GM21528 (cell line): ENCODE measurements around the gene CDH16.

Source experiments
- ATAC-seq: cut with Tn5 transposase; IDR thresholded peaks from one replicate; pipeline ENCODE4 v1.9.1; 2021; ENCODE audit warnings: mild to moderate bottlenecking, moderate library complexity; ENCODE audit not compliant: unreplicated experiment, low FRiP score

Gene CDH16

GRCh38 chr16:66913081-66913480 is 5.6 kb downstream of the CDH16 start:
- ATAC-seq, result no peak

GRCh38 chr16:66911801-66912200 is 6.9 kb downstream of the CDH16 start:
- no peak for ATAC-seq

- no peak for ATAC-seq
Measured at GRCh38 chr16:66911112-66911511, 7.6 kb downstream of the CDH16 start.

- no peak for ATAC-seq
Measured at GRCh38 chr16:66910175-66910940, 8.3 kb downstream of the CDH16 start.

- ATAC-seq, result no peak
Measured at GRCh38 chr16:66908762-66909559, 9.7 kb downstream of the CDH16 start.

- no peak for ATAC-seq
Measured at GRCh38 chr16:66908116-66908515, 10.6 kb downstream of the CDH16 start.

- no peak for ATAC-seq
Measured at GRCh38 chr16:66906916-66907836, 11.5 kb downstream of the CDH16 start.

- no peak for ATAC-seq
Measured at GRCh38 chr16:66905633-66906539, 12.8 kb downstream of the CDH16 start.

GRCh38 chr16:66904846-66905632 is 13.6 kb downstream of the CDH16 start:
- no peak for ATAC-seq

- ATAC-seq, result no peak
Measured at GRCh38 chr16:66904428-66904845, 14.2 kb downstream of the CDH16 start.

- ATAC-seq, result no peak
Measured at GRCh38 chr16:66903544-66904427, 14.9 kb downstream of the CDH16 start.

- no peak for ATAC-seq
Measured at GRCh38 chr16:66902648-66903543, 15.8 kb downstream of the CDH16 start.

GRCh38 chr16:66901626-66902025 is 17.1 kb downstream of the CDH16 start:
- ATAC-seq, result no peak

- no peak for ATAC-seq
Measured at GRCh38 chr16:66900721-66901441, 17.8 kb downstream of the CDH16 start.

- no peak for ATAC-seq
Measured at GRCh38 chr16:66899945-66900710, 18.6 kb downstream of the CDH16 start.
